Left ventricle myocardium inferior (tissue), 1 donor: ENCODE data around the gene IFITM2. TPM values are rescaled to one million over a fixed set of nuclear protein-coding genes. Genes with fewer than 3 reads are reported as not detected.
"Not testable (repeated sequence)": the region's sequence is repeated elsewhere in the genome, so short reads cannot be mapped to it uniquely, and the experiment has no call there.

Experiments
- DNase-seq: peaks from one replicate; pipeline ENCODE4 v3.0.0-alpha.2; 2020
- H3K27ac ChIP-seq: fragments of 200-600 bp; replicated peaks from 2 replicates; pipeline ENCODE4 v1.8.0; 2021
- H3K27me3 ChIP-seq: fragments of 200-600 bp; 2 replicates; pipeline ENCODE4 v1.8.0; 2021; ENCODE audit warnings: low read depth
- H3K36me3 ChIP-seq: fragments of 200-600 bp; 2 replicates; pipeline ENCODE4 v1.8.0; 2021
- H3K4me1 ChIP-seq: fragments of 200-600 bp; 2 replicates; pipeline ENCODE4 v1.8.0; 2021
- H3K4me3 ChIP-seq: fragments of 200-600 bp; 2 replicates; pipeline ENCODE4 v1.8.0; 2021; ENCODE audit warnings: mild to moderate bottlenecking, moderate library complexity
- H3K9me3 ChIP-seq: fragments of 200-600 bp; replicated peaks from 2 replicates; pipeline ENCODE4 v1.8.0; 2021
- intact Hi-C: fragments of 100-400 bp; cut with micrococcal nuclease; formaldehyde crosslinking; loops from one replicate; pipeline ENCODE4 v1.11.0; 2022
- total RNA-seq: library from RNA; stranded (reverse); fragmentation: NEBNext Ultra II Directional; extraction: Animal tissue kit (Norgen Biotek cat#: 25700); gene quantifications from one replicate; pipeline ENCODE4 v1.2.1, GENCODE V29; 2021
- TF ChIP-seq, protein P1 (sequence below): fragments of 200-600 bp; IDR thresholded peaks from 2 replicates; pipeline ENCODE4 v1.8.0; 2021; ENCODE audit warnings: antibody characterized with exemption, mild to moderate bottlenecking, borderline replicate concordance
- donor health status: DM: no; HTN: yes; CAD: no; lungs with severe emphysema.

The IFITM2 gene
- total RNA-seq, 1 donor from 2014 or later, result 160 TPM

DNA sequence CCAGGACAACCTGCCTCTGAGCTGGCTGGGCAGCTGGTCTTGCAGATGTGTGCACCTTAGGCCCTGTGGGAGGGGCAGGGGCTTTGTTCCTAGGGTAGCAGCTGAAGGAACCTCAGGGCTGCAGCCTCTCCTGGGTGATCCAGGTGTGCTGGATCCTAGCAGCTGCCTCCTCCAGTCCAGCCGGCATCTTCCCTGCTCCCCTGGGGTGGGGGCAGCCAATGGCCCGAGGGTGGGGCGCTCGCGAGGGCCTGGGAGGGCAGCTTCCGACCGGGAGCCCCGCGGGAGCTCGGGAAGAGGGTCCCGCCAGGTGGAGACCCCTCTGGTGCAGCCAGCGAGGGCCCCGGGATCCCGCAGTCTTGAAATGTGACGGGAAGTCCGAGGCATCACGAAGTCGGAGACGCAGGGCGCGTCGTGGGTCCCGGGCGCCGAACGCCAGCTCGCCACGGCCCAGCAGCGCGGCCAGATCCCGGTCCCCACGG lies 7.9 kb downstream of the IFITM2 start:
- TF ChIP-seq, protein P1, sequence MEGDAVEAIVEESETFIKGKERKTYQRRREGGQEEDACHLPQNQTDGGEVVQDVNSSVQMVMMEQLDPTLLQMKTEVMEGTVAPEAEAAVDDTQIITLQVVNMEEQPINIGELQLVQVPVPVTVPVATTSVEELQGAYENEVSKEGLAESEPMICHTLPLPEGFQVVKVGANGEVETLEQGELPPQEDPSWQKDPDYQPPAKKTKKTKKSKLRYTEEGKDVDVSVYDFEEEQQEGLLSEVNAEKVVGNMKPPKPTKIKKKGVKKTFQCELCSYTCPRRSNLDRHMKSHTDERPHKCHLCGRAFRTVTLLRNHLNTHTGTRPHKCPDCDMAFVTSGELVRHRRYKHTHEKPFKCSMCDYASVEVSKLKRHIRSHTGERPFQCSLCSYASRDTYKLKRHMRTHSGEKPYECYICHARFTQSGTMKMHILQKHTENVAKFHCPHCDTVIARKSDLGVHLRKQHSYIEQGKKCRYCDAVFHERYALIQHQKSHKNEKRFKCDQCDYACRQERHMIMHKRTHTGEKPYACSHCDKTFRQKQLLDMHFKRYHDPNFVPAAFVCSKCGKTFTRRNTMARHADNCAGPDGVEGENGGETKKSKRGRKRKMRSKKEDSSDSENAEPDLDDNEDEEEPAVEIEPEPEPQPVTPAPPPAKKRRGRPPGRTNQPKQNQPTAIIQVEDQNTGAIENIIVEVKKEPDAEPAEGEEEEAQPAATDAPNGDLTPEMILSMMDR, result no peak
- Histone ChIP-seq H3K27ac (peak overlapping the region; percentile 94), H3K9me3 (no peaks in the 10 kb centered on the region), H3K27me3 (peaks cover 59% of the 10 kb centered on the region), H3K4me3 (peak overlapping the region; percentile 74), H3K36me3 (no peaks in the 10 kb centered on the region), H3K4me1 (peaks cover 57% of the 10 kb centered on the region)
- DNase-seq, result peak; percentile 18
- intact Hi-C loops, result no loop called here

DNA sequence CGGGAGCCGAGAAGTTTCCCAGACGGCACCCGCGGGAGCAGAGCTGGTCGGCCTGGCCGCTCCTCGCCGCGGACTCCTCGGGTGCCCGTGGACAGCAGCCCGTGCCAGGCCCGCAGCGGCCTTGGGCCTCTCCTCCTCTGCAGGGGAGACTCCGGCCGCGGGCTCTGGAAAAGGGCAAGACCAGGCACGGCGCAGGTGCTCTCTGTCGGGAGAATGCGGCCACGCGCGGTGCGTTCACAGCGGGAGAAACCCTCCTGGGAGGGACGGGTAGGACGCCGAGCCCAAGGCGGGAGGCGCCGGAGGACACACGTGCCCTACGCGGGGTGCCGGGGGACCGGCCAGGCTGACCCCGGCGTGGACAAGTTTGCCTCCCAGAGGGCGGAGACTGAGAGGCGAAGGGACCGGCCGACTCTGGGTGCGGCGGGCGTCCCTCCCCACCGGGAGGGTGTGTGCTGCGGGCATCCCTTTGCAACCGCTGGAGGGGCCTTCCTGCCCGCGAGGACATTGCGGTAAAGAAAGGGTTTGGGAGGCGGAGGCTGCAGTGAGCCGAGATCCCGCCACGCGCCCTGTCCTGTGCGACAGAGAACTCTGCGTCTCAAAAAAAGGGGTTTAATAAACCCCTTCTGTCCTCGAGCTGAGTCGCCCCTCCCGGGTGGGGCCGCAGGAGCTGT lies 8.6 kb downstream of the IFITM2 start:
- H3K9me3 ChIP-seq, result no peaks in the 10 kb centered on the region
- intact Hi-C loops, result no loop called here
- TF ChIP-seq, protein P1, result no peak
- peak overlapping the region; percentile 94 for H3K27ac ChIP-seq
- H3K36me3 ChIP-seq, result no peaks in the 10 kb centered on the region
- peak overlapping the region; percentile 74 for H3K4me3 ChIP-seq
- DNase-seq, result peak; percentile 44
- H3K4me1 ChIP-seq, result peaks cover 57% of the 10 kb centered on the region
- H3K27me3 ChIP-seq, result peaks cover 59% of the 10 kb centered on the region

DNA sequence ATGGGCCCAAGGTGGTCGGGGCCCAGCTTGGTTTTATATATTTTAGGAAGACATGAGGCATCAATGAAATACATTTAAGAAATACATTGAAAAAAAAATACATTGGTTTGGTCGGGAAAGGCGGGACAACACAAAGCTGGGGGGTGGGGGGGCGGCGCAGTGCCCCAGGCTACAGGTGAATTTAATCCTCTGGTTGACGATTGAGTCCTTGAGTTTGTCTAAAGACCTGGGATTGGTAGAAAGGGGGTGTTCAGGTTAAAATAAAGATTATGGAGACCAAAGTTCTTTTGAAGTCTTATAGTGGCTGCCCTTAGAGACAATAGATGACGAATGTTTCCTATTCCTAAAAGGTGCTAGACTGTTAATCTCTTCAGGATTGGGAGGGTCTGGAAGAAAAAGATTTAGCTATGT lies 9.3 kb downstream of the IFITM2 start:
- DNase-seq, result no peak
- Histone ChIP-seq H3K4me3 (peak overlapping the region; percentile 74), H3K27ac (peak overlapping the region; percentile 94), H3K27me3 (peaks cover 56% of the 10 kb centered on the region), H3K36me3 (no peaks in the 10 kb centered on the region), H3K4me1 (peaks cover 54% of the 10 kb centered on the region), H3K9me3 (no peaks in the 10 kb centered on the region)
- intact Hi-C loops, result no loop called here
- TF ChIP-seq, protein P1, result no peak

GRCh38 chr11:317668-318404 lies 10.2 kb downstream of the IFITM2 start:
- Histone ChIP-seq H3K4me3 (peak overlapping the region; percentile 74), H3K4me1 (peaks cover 49% of the 10 kb centered on the region), H3K27ac (peak overlapping the region; percentile 94), H3K27me3 (peaks cover 48% of the 10 kb centered on the region)
- intact Hi-C loops, H3K9me3 ChIP-seq, DNase-seq, H3K36me3 ChIP-seq: not testable (repeated sequence)

- peak overlapping the region; percentile 87 for H3K4me3 ChIP-seq
- intact Hi-C loops, DNase-seq, H3K36me3 ChIP-seq, H3K9me3 ChIP-seq: not testable (repeated sequence)
- H3K27ac ChIP-seq, result peak overlapping the region; percentile 98
- peaks cover 41% of the 10 kb centered on the region for H3K27me3 ChIP-seq
- H3K4me1 ChIP-seq, result peaks cover 43% of the 10 kb centered on the region
Measured at GRCh38 chr11:318405-319120, 10.9 kb downstream of the IFITM2 start.

- Histone ChIP-seq H3K4me1 (peaks cover 41% of the 10 kb centered on the region), H3K4me3 (peak overlapping the region; percentile 87), H3K27me3 (peaks cover 34% of the 10 kb centered on the region), H3K27ac (peak overlapping the region; percentile 98)
- DNase-seq, H3K36me3 ChIP-seq, H3K9me3 ChIP-seq, intact Hi-C loops: not testable (repeated sequence)
Measured at GRCh38 chr11:319121-319887, 11.7 kb downstream of the IFITM2 start.

DNA sequence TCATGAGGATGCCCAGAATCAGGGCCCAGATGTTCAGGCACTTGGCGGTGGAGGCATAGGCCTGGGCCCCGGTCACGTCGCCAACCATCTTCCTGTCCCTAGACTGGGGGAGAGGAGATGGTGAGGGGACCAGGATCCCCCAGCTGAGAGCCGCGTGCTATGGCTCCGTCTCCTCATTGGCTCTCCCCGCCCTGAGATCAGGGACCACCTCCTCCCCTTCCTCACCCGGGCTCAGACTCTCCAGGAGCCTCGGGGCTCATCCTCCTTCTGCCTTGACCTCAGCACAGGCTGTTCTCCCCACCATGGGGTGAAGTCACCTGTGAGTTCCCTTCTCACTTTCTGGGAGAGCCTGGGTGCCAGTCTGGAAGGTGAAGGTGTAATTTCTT lies 12.3 kb downstream of the IFITM2 start:
- Histone ChIP-seq H3K27me3 (peaks cover 31% of the 10 kb centered on the region), H3K4me3 (peak overlapping the region; percentile 87), H3K27ac (peak overlapping the region; percentile 98), H3K4me1 (peaks cover 47% of the 10 kb centered on the region)
- H3K9me3 ChIP-seq, DNase-seq, H3K36me3 ChIP-seq, intact Hi-C loops: not testable (repeated sequence)
